Epithelial cell of esophagus (primary cell): ENCODE measurements around the gene IL17RE.

Experiments used
- DNase-seq: peaks from one replicate; pipeline ENCODE4 v3.0.0; 2010; ENCODE audit warnings: low read depth
- H3K4me3 ChIP-seq: 2 replicates; pipeline ENCODE4 v1.5.1; 2011; ENCODE audit warnings: mild to moderate bottlenecking, low read length, control low read depth
- TF ChIP-seq, protein P1 (sequence below): IDR thresholded peaks from 2 replicates; pipeline ENCODE4 v1.5.1; 2011; ENCODE audit warnings: low read depth, mild to moderate bottlenecking, low read length, control low read depth, inconsistent platforms; ENCODE audit not compliant: insufficient read depth; ENCODE audit errors: missing control alignments

The IL17RE gene

DNA sequence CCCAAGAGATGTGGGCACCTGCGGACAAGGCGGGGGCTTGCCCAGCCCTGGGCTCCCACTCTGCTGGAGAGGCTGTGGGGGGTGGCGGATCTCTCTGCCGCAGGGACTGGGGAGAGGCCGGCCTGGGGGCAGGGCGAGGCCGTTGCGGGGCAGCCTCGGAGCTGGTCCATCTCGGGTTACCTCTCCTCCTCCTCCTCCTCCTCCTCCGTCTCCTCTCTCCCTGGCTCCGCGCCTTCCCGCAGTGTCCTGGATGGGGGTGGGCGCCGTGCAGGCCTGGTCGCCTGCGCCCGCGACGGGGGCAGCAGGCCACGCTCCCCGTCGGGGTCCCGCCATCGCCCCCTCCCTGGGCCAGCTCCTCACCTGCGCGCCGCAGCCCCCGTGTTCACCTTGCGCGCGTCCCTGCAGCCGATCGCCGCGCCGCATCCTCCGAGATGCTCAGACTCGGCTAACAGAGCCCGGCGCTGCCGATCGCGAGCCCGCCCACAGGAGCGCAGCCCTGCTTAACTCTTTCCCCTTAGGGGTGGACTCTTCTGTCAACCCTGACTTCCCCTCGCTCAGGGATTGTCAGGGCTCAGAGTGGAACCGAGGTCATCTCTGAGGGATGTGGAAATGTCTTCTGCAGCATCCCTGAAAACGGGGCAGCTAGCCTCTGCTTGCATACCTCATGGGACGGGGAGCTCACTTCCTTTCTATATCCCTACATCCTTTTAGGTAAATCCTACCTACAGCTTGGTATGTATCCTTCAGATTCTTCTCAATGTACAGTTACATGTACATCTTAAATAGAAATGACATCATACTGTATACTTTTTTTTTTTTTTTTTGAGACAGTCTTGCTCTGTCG is 49.5 kb downstream of the IL17RE start, which contains the start of gene PRRT3:
Gene PRRT3, minus strand, starts transcription at position 447 of the 844 bp plus-strand sequence. CDS start 2,293 bp downstream, outside the sequence.
- peak within 1 kb of the TSS; percentile 42 for H3K4me3 ChIP-seq
- TF ChIP-seq, protein P1, sequence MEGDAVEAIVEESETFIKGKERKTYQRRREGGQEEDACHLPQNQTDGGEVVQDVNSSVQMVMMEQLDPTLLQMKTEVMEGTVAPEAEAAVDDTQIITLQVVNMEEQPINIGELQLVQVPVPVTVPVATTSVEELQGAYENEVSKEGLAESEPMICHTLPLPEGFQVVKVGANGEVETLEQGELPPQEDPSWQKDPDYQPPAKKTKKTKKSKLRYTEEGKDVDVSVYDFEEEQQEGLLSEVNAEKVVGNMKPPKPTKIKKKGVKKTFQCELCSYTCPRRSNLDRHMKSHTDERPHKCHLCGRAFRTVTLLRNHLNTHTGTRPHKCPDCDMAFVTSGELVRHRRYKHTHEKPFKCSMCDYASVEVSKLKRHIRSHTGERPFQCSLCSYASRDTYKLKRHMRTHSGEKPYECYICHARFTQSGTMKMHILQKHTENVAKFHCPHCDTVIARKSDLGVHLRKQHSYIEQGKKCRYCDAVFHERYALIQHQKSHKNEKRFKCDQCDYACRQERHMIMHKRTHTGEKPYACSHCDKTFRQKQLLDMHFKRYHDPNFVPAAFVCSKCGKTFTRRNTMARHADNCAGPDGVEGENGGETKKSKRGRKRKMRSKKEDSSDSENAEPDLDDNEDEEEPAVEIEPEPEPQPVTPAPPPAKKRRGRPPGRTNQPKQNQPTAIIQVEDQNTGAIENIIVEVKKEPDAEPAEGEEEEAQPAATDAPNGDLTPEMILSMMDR: no peak
- peak; percentile 48 for DNase-seq

DNA sequence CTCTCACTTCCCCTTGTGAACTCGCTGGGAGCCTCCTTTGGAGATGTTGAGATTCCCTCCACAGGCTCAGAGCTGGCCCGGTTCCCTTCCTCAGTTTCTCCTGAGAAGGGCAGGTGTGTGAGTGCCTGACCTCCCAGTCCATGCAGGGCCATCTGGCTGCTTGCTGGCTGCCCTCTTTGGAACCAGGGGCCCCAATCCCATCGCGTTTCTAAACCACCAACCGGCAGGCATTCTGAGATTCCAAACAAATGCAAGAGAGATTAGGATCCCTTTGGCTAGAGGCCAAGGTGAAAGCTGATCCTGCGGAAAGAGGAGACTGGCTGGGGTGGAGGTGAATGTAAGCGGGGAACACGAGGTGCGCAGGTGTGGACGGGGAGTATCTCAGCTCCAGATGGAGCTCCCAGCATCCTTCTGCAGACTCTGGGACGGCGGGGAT is 52.4 kb downstream of the IL17RE start:
- no peak for DNase-seq
- TF ChIP-seq, protein P1: no peak
- no peak overlapping the region for H3K4me3 ChIP-seq

DNA sequence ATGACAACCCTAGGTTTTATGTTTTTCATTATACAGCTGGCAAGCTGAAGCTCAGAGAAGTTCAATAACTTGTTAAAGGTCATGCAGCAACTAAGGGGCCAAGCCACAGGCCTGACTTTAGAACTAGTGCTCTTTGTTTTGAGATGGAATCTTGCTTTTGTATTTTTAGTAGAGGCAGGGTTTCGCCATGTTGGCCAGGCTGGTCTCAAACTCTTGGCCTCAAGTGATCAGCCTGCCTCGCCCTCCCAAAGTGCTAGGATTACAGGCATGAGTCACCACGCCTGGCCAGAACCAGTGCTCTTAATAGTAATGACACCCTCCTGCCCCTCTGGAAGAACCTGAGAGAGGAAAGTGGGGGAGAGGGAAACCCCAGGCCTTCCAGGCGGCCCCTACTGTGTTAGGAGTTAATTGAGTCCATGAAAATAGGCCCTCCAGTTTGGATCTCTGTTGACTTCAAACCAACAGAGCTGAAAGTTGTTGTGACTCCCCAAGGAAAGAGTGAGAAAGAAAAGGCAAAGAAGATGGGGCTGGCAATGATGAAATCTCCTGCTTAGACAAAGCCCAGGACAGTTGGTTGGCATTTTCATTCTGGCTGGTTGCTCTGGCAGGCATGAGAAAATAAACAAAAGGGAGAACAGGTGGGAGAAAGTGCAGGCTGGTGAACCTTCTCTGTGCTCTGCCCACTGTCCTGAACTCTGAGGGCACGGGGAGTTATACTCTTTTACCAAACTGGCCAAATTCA is 53.1 kb downstream of the IL17RE start:
- DNase-seq: no peak
- TF ChIP-seq, protein P1: no peak
- no peak overlapping the region for H3K4me3 ChIP-seq

DNA sequence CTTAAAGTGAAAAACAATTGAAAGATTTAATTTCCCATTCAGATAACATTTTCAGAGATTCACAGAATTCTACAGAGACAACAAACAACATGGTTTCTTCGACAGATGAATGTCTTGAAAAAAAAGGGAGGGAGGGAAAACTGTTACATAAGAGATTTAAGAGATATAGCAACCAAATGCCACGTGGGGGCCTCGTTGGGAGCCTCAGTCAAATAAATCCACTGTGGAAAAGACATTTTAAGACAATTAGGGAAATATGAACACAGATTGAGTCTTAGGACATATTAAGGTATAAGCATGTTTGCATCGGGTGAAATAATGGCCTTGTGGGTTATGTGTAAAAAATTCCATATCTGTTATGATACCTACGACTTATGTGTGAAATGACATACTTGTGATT is 54.6 kb downstream of the IL17RE start:
- no peak for DNase-seq
- H3K4me3 ChIP-seq: no peak overlapping the region
- TF ChIP-seq, protein P1: no peak

DNA sequence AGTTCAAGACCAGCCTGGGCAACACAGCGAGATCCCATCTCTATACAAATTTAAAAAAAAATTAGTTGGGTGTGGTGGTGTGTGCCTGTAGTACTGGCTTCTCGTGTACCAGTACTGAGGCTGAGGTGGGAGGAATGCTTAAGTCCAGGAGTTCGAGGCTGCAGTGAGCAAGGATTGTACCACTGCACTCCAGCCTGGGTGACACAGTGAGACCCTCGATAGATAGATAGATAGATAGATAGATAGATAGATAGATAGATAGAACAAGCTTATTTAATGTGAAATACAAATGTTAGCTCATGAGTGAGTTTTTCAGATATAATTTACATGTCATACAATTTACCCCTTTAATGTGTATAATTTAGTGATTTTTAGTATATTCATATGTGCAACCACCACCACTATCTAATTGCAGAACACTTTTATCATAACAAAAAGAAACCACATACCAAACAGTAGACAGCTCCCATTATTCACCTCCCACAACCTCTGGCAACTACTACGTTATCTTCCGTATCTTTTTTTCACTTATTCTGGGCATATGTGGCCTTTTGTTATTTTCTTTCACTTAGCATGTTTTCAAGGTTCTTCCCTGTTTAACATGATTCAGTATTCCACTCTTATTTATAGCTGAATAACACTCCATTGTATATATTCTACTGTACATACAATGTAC is 62.7 kb downstream of the IL17RE start:
- TF ChIP-seq, protein P1: no peak
- H3K4me3 ChIP-seq: no peak overlapping the region
- DNase-seq: no peak
